Trophoblast cell (in vitro differentiated cells and primary cell): ENCODE measurements around the gene ADIRF.
"Not testable (repeated sequence)": the region's sequence is repeated elsewhere in the genome, so short reads cannot be mapped to it uniquely, and the experiment has no call there.

ENCODE experiments used
- DNase-seq, 2 donors: peaks; one replicate each; pipeline ENCODE4 v3.0.0-alpha.2; 2016
- H2AFZ ChIP-seq: 2 replicates; pipeline ENCODE4 v1.6.1; 2013; ENCODE audit warnings: low read length, moderate library complexity, mild to moderate bottlenecking; ENCODE audit not compliant: insufficient read depth, poor library complexity
- H2AK5ac ChIP-seq: 2 replicates; pipeline ENCODE4 v1.6.1; 2013; ENCODE audit warnings: mild to moderate bottlenecking, low read length
- H2BK120ac ChIP-seq: 2 replicates; pipeline ENCODE4 v1.6.1; 2013; ENCODE audit warnings: low read length, mild to moderate bottlenecking, moderate library complexity; ENCODE audit not compliant: insufficient read depth, poor library complexity
- H2BK12ac ChIP-seq: 2 replicates; pipeline ENCODE4 v1.6.1; 2013; ENCODE audit warnings: mild to moderate bottlenecking, low read length, moderate library complexity
- H2BK5ac ChIP-seq: 2 replicates; pipeline ENCODE4 v1.6.1; 2013; ENCODE audit warnings: low read length, low read depth, moderate library complexity, mild to moderate bottlenecking; ENCODE audit not compliant: poor library complexity
- H3K14ac ChIP-seq: 2 replicates; pipeline ENCODE4 v1.6.1; 2013; ENCODE audit warnings: mild to moderate bottlenecking, low read length
- H3K18ac ChIP-seq: 2 replicates; pipeline ENCODE4 v1.6.1; 2013; ENCODE audit warnings: mild to moderate bottlenecking, low read length
- H3K23ac ChIP-seq: 2 replicates; pipeline ENCODE4 v1.6.1; 2013; ENCODE audit warnings: low read length
- H3K27ac ChIP-seq: 2 replicates; pipeline ENCODE4 v1.5.1; 2013; ENCODE audit warnings: low read depth, mild to moderate bottlenecking, inconsistent platforms, low read length, moderate library complexity
- H3K27me3 ChIP-seq: 2 replicates; pipeline ENCODE4 v1.6.1; 2013; ENCODE audit warnings: inconsistent platforms, mild to moderate bottlenecking, low read length, moderate library complexity; ENCODE audit not compliant: insufficient read depth
- H3K36me3 ChIP-seq, 2 experiments: 1 replicate in 1 of 2; 2 replicates in 1 of 2; pipeline ENCODE4 v1.6.1; 2013; ENCODE audit warnings: low read length in 2 of 2, mild to moderate bottlenecking in 2 of 2, moderate library complexity in 1 of 2; ENCODE audit not compliant: insufficient read depth in 2 of 2, control insufficient read depth in 1 of 2
- H3K4ac ChIP-seq: 2 replicates; pipeline ENCODE4 v1.6.1; 2013; ENCODE audit warnings: low read depth, mild to moderate bottlenecking, low read length, moderate library complexity
- H3K4me1 ChIP-seq, 2 experiments: 1 replicate in 1 of 2; 2 replicates in 1 of 2; pipeline ENCODE4 v1.6.1; 2013; ENCODE audit warnings: low read length in 2 of 2, mild to moderate bottlenecking in 2 of 2, moderate library complexity in 1 of 2; ENCODE audit not compliant: insufficient read depth in 2 of 2, control insufficient read depth in 1 of 2
- H3K4me2 ChIP-seq: 2 replicates; pipeline ENCODE4 v1.6.1; 2013; ENCODE audit warnings: inconsistent platforms, mild to moderate bottlenecking, low read length, moderate library complexity
- H3K4me3 ChIP-seq: 2 replicates; pipeline ENCODE4 v1.5.1; 2013; ENCODE audit warnings: mild to moderate bottlenecking, low read depth, low read length, inconsistent platforms
- H3K79me1 ChIP-seq: one replicate; pipeline ENCODE4 v1.6.1; 2013; ENCODE audit warnings: low read length
- H3K79me2 ChIP-seq: 2 replicates; pipeline ENCODE4 v1.6.1; 2013; ENCODE audit warnings: low read length, mild to moderate bottlenecking; ENCODE audit not compliant: control insufficient read depth, insufficient read depth, poor library complexity
- H3K9ac ChIP-seq: 2 replicates; pipeline ENCODE4 v1.6.1; 2013; ENCODE audit warnings: mild to moderate bottlenecking, low read length
- H3K9me3 ChIP-seq: 2 replicates; pipeline ENCODE4 v1.6.1; 2013; ENCODE audit warnings: low read depth, mild to moderate bottlenecking, control low read depth, inconsistent platforms, low read length; ENCODE audit not compliant: insufficient read depth
- H4K12ac ChIP-seq: 2 replicates; pipeline ENCODE4 v1.6.1; 2013; ENCODE audit warnings: low read depth, mild to moderate bottlenecking, low read length, moderate library complexity
- H4K8ac ChIP-seq: 2 replicates; pipeline ENCODE4 v1.6.1; 2013; ENCODE audit warnings: low read depth, mild to moderate bottlenecking, low read length, moderate library complexity
- H4K91ac ChIP-seq: one replicate; pipeline ENCODE4 v1.6.1; 2013; ENCODE audit warnings: low read depth, mild to moderate bottlenecking, low read length, moderate library complexity
- WGBS: extraction: QIAGEN DNeasy Blood & Tissue Kit; methylation state at CpG from one replicate; pipeline ENCODE4 v1.1.7; 2013; ENCODE audit warnings: missing lambda C conversion rate; ENCODE audit not compliant: insufficient read length, insufficient coverage; ENCODE audit errors: extremely low coverage; 5-methylcytosine and 5-hydroxymethylcytosine counted together

ADIRF gene

DNA sequence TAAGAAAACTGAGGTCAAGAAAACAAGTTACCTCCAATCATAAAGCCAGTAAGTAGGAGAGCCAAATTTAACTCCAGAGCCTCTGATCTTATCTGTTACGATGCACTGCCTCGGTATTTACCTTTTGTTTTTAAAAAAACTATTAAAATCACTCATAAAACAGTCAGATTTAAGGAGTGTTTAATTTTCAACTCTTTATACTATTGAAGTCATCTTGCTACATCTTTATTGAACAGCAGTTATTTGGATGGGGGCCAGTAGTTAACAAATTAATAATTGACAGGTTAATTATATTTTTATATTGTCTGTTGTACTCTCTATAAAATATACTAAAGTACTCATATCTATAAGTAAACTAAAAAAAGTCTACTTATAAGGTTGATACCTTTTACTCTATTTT is 24.6 kb downstream of the ADIRF start:
- H3K4ac ChIP-seq, result no peak overlapping the region
- H3K18ac ChIP-seq, result no peak overlapping the region
- no peak overlapping the region for H2BK120ac ChIP-seq
- H3K9me3 ChIP-seq, result no peaks in the 10 kb centered on the region
- no peaks in the 10 kb centered on the region for H3K79me2 ChIP-seq
- H3K14ac ChIP-seq, result no peak overlapping the region
- H3K27me3 ChIP-seq, result no peaks in the 10 kb centered on the region
- H4K8ac ChIP-seq, result no peak overlapping the region
- no peak overlapping the region for H4K91ac ChIP-seq
- H3K9ac ChIP-seq, result no peak overlapping the region
- H2AFZ ChIP-seq, result no peak overlapping the region
- H3K23ac ChIP-seq, result no peak overlapping the region
- H3K79me1 ChIP-seq, result no peaks in the 10 kb centered on the region
- H3K4me3 ChIP-seq, result no peak overlapping the region
- no peak overlapping the region for H2BK12ac ChIP-seq
- no peak overlapping the region for H4K12ac ChIP-seq
- no CpG with 5 or more reads among the region's 2 CpGs for WGBS
- H3K4me1 ChIP-seq, result no peaks in the 10 kb centered on the region
- no peak overlapping the region for H2BK5ac ChIP-seq
- H3K36me3 ChIP-seq, result no peaks in the 10 kb centered on the region
- no peak overlapping the region for H3K27ac ChIP-seq
- H3K4me2 ChIP-seq, result no peak overlapping the region
- no peak for DNase-seq
- no peak overlapping the region for H2AK5ac ChIP-seq

DNA sequence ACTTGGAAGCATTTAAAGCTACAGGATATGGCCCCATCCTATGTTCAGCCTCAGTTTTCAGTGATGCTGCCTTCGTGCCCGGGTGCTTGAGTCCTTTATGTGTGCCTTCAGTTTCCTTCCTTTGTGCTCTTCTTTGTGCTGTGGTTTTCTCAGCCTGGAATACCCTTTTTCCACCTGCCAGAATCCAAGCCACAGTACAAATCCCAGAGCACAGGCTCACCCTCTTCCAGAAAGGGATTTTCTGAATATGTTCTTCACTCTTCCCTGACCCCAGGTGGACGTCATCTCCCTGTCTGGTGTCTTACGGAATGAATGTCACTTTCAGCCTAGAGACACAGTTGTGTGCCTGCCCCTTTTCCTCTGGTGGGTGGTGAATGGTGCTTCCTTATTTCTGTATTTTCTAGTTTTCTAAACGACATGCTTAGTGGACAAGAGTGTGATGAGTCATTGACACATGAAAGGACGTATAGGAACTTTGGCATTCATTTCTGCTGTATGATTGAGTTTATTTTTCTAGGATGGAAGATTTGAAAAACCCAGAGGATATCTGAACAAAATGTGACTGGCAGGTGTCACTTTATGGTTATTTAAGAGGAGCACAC is 31.6 kb downstream of the ADIRF start:
- H2AK5ac ChIP-seq, H4K12ac ChIP-seq, H3K27me3 ChIP-seq, H2BK120ac ChIP-seq, H3K4me2 ChIP-seq, H2BK12ac ChIP-seq, H3K79me2 ChIP-seq, H3K79me1 ChIP-seq, H3K9ac ChIP-seq, H3K18ac ChIP-seq, H2AFZ ChIP-seq, H3K4me1 ChIP-seq, H3K23ac ChIP-seq, H2BK5ac ChIP-seq, H4K8ac ChIP-seq, H4K91ac ChIP-seq, H3K27ac ChIP-seq, H3K14ac ChIP-seq, H3K4ac ChIP-seq, H3K4me3 ChIP-seq, H3K9me3 ChIP-seq, H3K36me3 ChIP-seq: not testable (repeated sequence)
- WGBS, result no CpG with 5 or more reads among the region's 6 CpGs
- peak in 1 of 2 donors; percentile 20 for DNase-seq

- no peak overlapping the region for H2AK5ac ChIP-seq
- H2BK120ac ChIP-seq, result no peak overlapping the region
- H3K14ac ChIP-seq, result no peak overlapping the region
- no CpG with 5 or more reads among the region's 3 CpGs for WGBS
- H3K79me1 ChIP-seq, result no peaks in the 10 kb centered on the region
- no peak overlapping the region for H3K4me2 ChIP-seq
- no peaks in the 10 kb centered on the region for H3K79me2 ChIP-seq
- H2BK12ac ChIP-seq, result no peak overlapping the region
- no peak overlapping the region for H2AFZ ChIP-seq
- no peak overlapping the region for H3K23ac ChIP-seq
- H3K4me1 ChIP-seq, result no peaks in the 10 kb centered on the region
- H3K9ac ChIP-seq, result no peak overlapping the region
- no peaks in the 10 kb centered on the region for H3K9me3 ChIP-seq
- H3K4me3 ChIP-seq, result no peak overlapping the region
- no peak overlapping the region for H4K8ac ChIP-seq
- H3K36me3 ChIP-seq, result no peaks in the 10 kb centered on the region
- H3K27me3 ChIP-seq, result no peaks in the 10 kb centered on the region
- no peak overlapping the region for H3K27ac ChIP-seq
- no peak overlapping the region for H2BK5ac ChIP-seq
- no peak for DNase-seq
- H3K4ac ChIP-seq, result no peak overlapping the region
- no peak overlapping the region for H4K12ac ChIP-seq
- no peak overlapping the region for H4K91ac ChIP-seq
- no peak overlapping the region for H3K18ac ChIP-seq
Measured at GRCh38 chr10:87000491-87000890, 32.2 kb downstream of the ADIRF start.

- not testable (repeated sequence) for H3K4ac ChIP-seq, H3K4me1 ChIP-seq, H2AFZ ChIP-seq, H3K4me3 ChIP-seq, H3K36me3 ChIP-seq, H2BK120ac ChIP-seq, H2AK5ac ChIP-seq, DNase-seq, H2BK12ac ChIP-seq, H3K9me3 ChIP-seq, H2BK5ac ChIP-seq, H3K9ac ChIP-seq, H3K27ac ChIP-seq, H3K79me1 ChIP-seq, H3K18ac ChIP-seq, H3K79me2 ChIP-seq, H4K8ac ChIP-seq, H3K27me3 ChIP-seq, H3K4me2 ChIP-seq, H4K91ac ChIP-seq, H4K12ac ChIP-seq, H3K23ac ChIP-seq, H3K14ac ChIP-seq
- WGBS, result no CpG with 5 or more reads among the region's 1 CpG
Measured at GRCh38 chr10:87007124-87007523, 38.8 kb downstream of the ADIRF start.
